HepG2 (cell line): ENCODE data around the gene STK39. TPM values are rescaled to one million over a fixed set of nuclear protein-coding genes. Genes with fewer than 3 reads are reported as not detected.

Source experiments
- ATAC-seq: fragments of 200-7000 bp; cut with Tn5 transposase; 3 replicates; pipeline ENCODE4 v1.9.1; 2020; ENCODE audit warnings: mild to moderate bottlenecking, moderate library complexity
- BruUV-seq: library from RNA; stranded (reverse); fragments of 400-500 nt; replicated peaks from 2 replicates; lab custom pipeline; 2021; lab: Mats Ljungman, UMichigan
- CTCF ChIA-PET: fragments of 300-600 bp; formaldehyde crosslinking; extraction: SDS; loops from one replicate; lab custom pipeline; 2021; ENCODE audit warnings: low total read pairs, inconsistent platforms, low intra/inter-chr PET ratio; lab: Yijun Ruan, JAX
- POLR2A ChIA-PET: fragments of 350-600 bp; sonication (Branson Sonifier 250); formaldehyde crosslinking; loops from one replicate; lab custom pipeline; 2020; ENCODE audit warnings: antibody characterized with exemption, inconsistent platforms; lab: Yijun Ruan, JAX
- DNase-seq: peaks from one replicate; pipeline ENCODE4 v3.0.0-alpha.2; 2015; ENCODE audit warnings: low spot score
- FAIRE-seq: peaks from 3 replicates; lab custom pipeline; 2011; peaks lifted over from hg19 to GRCh38; lab: Jason Lieb, UNC
- H2AFZ ChIP-seq: one replicate; pipeline ENCODE4 v1.6.1; 2011; ENCODE audit warnings: low read length, inconsistent platforms
- H3K27ac ChIP-seq: fragments of 300-600 bp; 3 replicates; pipeline ENCODE4 v1.8.0; 2011; ENCODE audit warnings: mixed run types, mild to moderate bottlenecking, mixed read lengths, low read length, inconsistent platforms; ENCODE audit not compliant: insufficient read depth; ENCODE audit errors: extremely low read length
- H3K27me3 ChIP-seq, 2 experiments: fragments of 200-600 bp in 1 of 2; 2 replicates in 1 of 2; 3 replicates in 1 of 2; pipeline versions ENCODE4 v1.6.0 to v1.8.0; 2011; ENCODE audit warnings: low read length in 2 of 2, mild to moderate bottlenecking in 2 of 2, moderate library complexity in 2 of 2, inconsistent platforms in 1 of 2; ENCODE audit not compliant: insufficient read depth in 2 of 2, control insufficient read depth in 1 of 2
- H3K36me3 ChIP-seq, 2 experiments: fragments of 200-600 bp in 1 of 2; replicated peaks in 1 of 2; 2 replicates in 1 of 2; 3 replicates in 1 of 2; pipeline versions ENCODE4 v1.5.1 to v1.8.0; 2011; ENCODE audit warnings: low read length in 2 of 2, inconsistent platforms in 1 of 2; ENCODE audit not compliant: insufficient read depth in 2 of 2, control insufficient read depth in 1 of 2
- H3K4me1 ChIP-seq: 2 replicates; pipeline ENCODE4 v1.5.1; 2012; ENCODE audit warnings: low read length, inconsistent platforms; ENCODE audit not compliant: insufficient read depth
- H3K4me2 ChIP-seq: 2 replicates; pipeline ENCODE4 v1.6.0; 2011; ENCODE audit warnings: low read depth, low read length, inconsistent platforms
- H3K4me3 ChIP-seq, 3 experiments: fragments of 200-600 bp in 1 of 3; sonication (generic), shearing (Covaris generic) in 1 of 3; replicated peaks in 1 of 3; 2 replicates each; pipeline ENCODE4 v1.5.1; 2011 to 2016; ENCODE audit warnings: low read length in 3 of 3, inconsistent platforms in 2 of 3, low read depth in 2 of 3, mild to moderate bottlenecking in 2 of 3, control low read depth in 1 of 3, mixed read lengths in 1 of 3; ENCODE audit not compliant: insufficient read depth in 1 of 3
- H3K79me2 ChIP-seq: one replicate; pipeline ENCODE4 v1.6.1; 2011; ENCODE audit warnings: low read length, inconsistent platforms; ENCODE audit not compliant: insufficient read depth
- H3K9ac ChIP-seq: 2 replicates; pipeline ENCODE4 v1.6.0; 2011; ENCODE audit warnings: mild to moderate bottlenecking, low read depth, low read length, inconsistent platforms; ENCODE audit not compliant: insufficient read depth
- H3K9me3 ChIP-seq: 2 replicates; pipeline ENCODE4 v1.5.1; 2012; ENCODE audit warnings: mild to moderate bottlenecking, low read length
- H4K20me1 ChIP-seq: 2 replicates; pipeline ENCODE4 v1.6.0; 2011; ENCODE audit warnings: inconsistent platforms, mild to moderate bottlenecking, low read length, moderate library complexity; ENCODE audit not compliant: insufficient read depth
- GZF1 ChIP-seq: sonication (generic); formaldehyde crosslinking; IDR thresholded peaks from 2 replicates; pipeline ENCODE4 v1.5.1; 2020; ENCODE audit warnings: mild to moderate bottlenecking, missing genetic modification reagents
- HNF4A ChIP-seq: sonication (generic); formaldehyde crosslinking; IDR thresholded peaks from 2 replicates; pipeline ENCODE4 v1.4.0; 2020; ENCODE audit warnings: missing genetic modification reagents
- MIER3 ChIP-seq: IDR thresholded peaks from 2 replicates; pipeline ENCODE4 v1.6.1; 2016; ENCODE audit warnings: missing compliant biosample characterization, borderline replicate concordance
- MTF1 ChIP-seq: sonication (generic); formaldehyde crosslinking; IDR thresholded peaks from 2 replicates; pipeline ENCODE4 v1.5.0; 2020; ENCODE audit warnings: missing genetic modification reagents
- NCOA5 ChIP-seq: sonication (generic); formaldehyde crosslinking; IDR thresholded peaks from 2 replicates; pipeline ENCODE4 v1.4.0; 2020; ENCODE audit warnings: missing genetic modification reagents
- NFE2L1 ChIP-seq: sonication (generic); formaldehyde crosslinking; IDR thresholded peaks from 2 replicates; pipeline ENCODE4 v1.4.0; 2020; ENCODE audit warnings: missing genetic modification reagents, mild to moderate bottlenecking, borderline replicate concordance
- PHF20 ChIP-seq: sonication (generic); formaldehyde crosslinking; IDR thresholded peaks from 2 replicates; pipeline ENCODE4 v1.5.0; 2020; ENCODE audit warnings: mild to moderate bottlenecking, missing genetic modification reagents
- RELA ChIP-seq: sonication (generic); formaldehyde crosslinking; IDR thresholded peaks from 2 replicates; pipeline ENCODE4 v1.4.0; 2020; ENCODE audit warnings: missing genetic modification reagents
- WGBS: methylation state at CpG from one replicate; pipeline ENCODE4 v1.1.6; 2017; ENCODE audit warnings: low lambda C conversion rate; 5-methylcytosine and 5-hydroxymethylcytosine counted together
- in situ Hi-C: cut with HindIII; loops from 2 replicates; pipeline ENCODE4 v1.10.0; 2017; ENCODE audit warnings: low pct_unique_long_range_greater_than_20kb; ENCODE audit not compliant: extremely low pct_ligation_motif_present
- intact Hi-C: fragments of 100-400 bp; cut with micrococcal nuclease; formaldehyde crosslinking; loops from one replicate; pipeline ENCODE4 v1.10.0; 2022; ENCODE audit not compliant: unreplicated experiment
- polyA plus RNA-seq, 8 experiments: library from polyadenylated mRNA; depleted of rRNA in 3 of 8; stranded (reverse) in 7 of 8; unstranded in 1 of 8; fragments of >200 nt; fragmentation: Illumina TruSeq in 4 of 8; extraction: Trizol in 4 of 8; gene quantifications; 2 replicates each; pipeline versions ENCODE4 v1.2.1 to v1.2.3, GENCODE V29; 2011 to 2016; ENCODE audit warnings: low read depth in 4 of 8, missing spikeins in 1 of 8, mixed read lengths in 1 of 8; ENCODE audit not compliant: insufficient read depth in 1 of 8
- total RNA-seq, 5 experiments: library from RNA; depleted of rRNA; stranded (reverse); fragments of >200 nt; fragmentation: Illumina TruSeq; extraction: Trizol; gene quantifications; 2 replicates each; pipeline ENCODE4 v1.2.3, GENCODE V29; 2016; ENCODE audit warnings: low read depth in 1 of 5
- TF ChIP-seq, protein P1 (sequence below): sonication (generic); formaldehyde crosslinking; IDR thresholded peaks from 2 replicates; pipeline ENCODE4 v1.8.0; 2022; ENCODE audit warnings: missing genetic modification reagents, mild to moderate bottlenecking, moderate library complexity, borderline replicate concordance
- TF ChIP-seq, protein P2 (sequence below): sonication (generic); formaldehyde crosslinking; IDR thresholded peaks from 2 replicates; pipeline ENCODE4 v1.9.0; 2021; ENCODE audit warnings: missing genetic modification reagents, borderline replicate concordance

The STK39 gene
- total and polyA plus RNA-seq, 2 of the 13 experiments (the other 11 are each of a cell fraction or from before 2014, with no cell fraction given), result 27.3 to 38.4 TPM

DNA sequence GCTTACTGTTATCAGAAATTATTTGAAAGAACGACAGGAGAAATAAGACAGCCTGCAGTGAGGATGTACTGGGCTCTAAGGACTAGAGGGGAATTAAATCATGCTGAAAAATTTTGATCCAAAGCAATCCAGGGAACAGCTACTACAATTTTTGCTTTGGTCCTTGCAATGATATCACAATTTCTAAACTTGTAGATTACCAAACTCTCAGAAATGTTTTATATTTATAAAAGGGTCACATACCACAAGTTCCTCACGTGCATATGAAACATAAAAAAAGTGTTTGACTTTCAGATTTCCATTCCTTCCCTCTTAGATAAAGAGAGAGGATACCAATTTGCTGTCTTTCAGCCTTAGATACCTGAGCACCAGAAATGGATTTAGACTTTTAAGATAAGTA lies 261.2 kb downstream of the STK39 start (continued):
- TF ChIP-seq MTF1 (CRISPR knock-in tag), result no peak

DNA sequence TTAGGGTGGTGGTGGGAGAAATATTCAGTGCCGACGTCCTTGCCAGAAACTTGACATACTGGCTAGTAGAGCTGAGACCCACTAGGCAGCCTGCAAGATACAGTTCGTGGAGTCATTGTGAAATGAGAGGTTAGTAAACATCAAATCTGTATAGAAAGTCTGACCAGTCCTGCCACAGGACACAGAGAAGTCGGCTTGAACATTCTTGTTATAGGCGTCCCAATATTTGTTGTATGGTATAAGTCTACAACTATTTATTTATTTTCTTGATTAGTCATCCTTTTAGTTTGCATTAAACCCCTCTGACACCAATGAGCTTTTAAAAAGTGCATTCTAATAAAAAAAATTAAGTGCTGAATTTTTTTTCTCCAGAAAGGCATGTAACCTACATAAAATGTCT lies 265.4 kb downstream of the STK39 start:
- no peaks in the 10 kb centered on the region for H4K20me1 ChIP-seq
- DNase-seq (no peak), FAIRE-seq (no peak), ATAC-seq (no peak)
- ChIA-PET CTCF (no interaction called here), POLR2A (no interaction called here)
- H2AFZ ChIP-seq, result no peak overlapping the region
- no peaks in the 10 kb centered on the region for H3K27me3 ChIP-seq
- 92% methylated on average over 5 of the region's 5 CpGs for WGBS
- TF ChIP-seq MIER3 (CRISPR knock-in tag) (no peak), GZF1 (no peak), PHF20 (no peak), NCOA5 (no peak), NFE2L1 (CRISPR knock-in tag) (no peak), RELA (CRISPR knock-in tag) (no peak), HNF4A (CRISPR knock-in tag) (no peak)
- TF ChIP-seq, protein P1, sequence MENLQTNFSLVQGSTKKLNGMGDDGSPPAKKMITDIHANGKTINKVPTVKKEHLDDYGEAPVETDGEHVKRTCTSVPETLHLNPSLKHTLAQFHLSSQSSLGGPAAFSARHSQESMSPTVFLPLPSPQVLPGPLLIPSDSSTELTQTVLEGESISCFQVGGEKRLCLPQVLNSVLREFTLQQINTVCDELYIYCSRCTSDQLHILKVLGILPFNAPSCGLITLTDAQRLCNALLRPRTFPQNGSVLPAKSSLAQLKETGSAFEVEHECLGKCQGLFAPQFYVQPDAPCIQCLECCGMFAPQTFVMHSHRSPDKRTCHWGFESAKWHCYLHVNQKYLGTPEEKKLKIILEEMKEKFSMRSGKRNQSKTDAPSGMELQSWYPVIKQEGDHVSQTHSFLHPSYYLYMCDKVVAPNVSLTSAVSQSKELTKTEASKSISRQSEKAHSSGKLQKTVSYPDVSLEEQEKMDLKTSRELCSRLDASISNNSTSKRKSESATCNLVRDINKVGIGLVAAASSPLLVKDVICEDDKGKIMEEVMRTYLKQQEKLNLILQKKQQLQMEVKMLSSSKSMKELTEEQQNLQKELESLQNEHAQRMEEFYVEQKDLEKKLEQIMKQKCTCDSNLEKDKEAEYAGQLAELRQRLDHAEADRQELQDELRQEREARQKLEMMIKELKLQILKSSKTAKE, result no peak
- TF ChIP-seq, protein P2, sequence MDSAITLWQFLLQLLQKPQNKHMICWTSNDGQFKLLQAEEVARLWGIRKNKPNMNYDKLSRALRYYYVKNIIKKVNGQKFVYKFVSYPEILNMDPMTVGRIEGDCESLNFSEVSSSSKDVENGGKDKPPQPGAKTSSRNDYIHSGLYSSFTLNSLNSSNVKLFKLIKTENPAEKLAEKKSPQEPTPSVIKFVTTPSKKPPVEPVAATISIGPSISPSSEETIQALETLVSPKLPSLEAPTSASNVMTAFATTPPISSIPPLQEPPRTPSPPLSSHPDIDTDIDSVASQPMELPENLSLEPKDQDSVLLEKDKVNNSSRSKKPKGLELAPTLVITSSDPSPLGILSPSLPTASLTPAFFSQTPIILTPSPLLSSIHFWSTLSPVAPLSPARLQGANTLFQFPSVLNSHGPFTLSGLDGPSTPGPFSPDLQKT (CRISPR knock-in tag), result no peak
- intact Hi-C loops, result no loop called here
- no peak overlapping the region for H3K4me3 ChIP-seq
- in situ Hi-C loops, result no loop called here
- no peak overlapping the region for H3K27ac ChIP-seq
- BruUV-seq, result no TSS peak
- H3K9ac ChIP-seq, result no peak overlapping the region
- no peak overlapping the region for H3K4me2 ChIP-seq
- no peaks in the 10 kb centered on the region for H3K79me2 ChIP-seq
- H3K36me3 ChIP-seq, result peaks cover 9 to 14% of the 10 kb centered on the region in 2 experiments
- H3K4me1 ChIP-seq, result no peaks in the 10 kb centered on the region
- H3K9me3 ChIP-seq, result no peaks in the 10 kb centered on the region
